ENCODE results near the gene SLC25A14. TPM values are rescaled to one million over a fixed set of nuclear protein-coding genes. Genes with fewer than 3 reads are reported as not detected.

SLC25A14 gene
- total RNA-seq (10 to 100 TPM in 6 of 9 donors, 1 to 10 TPM in 3; 4.8 to 22.9 (median 11.1) TPM), polyA plus RNA-seq (10 to 100 TPM; 17.1 to 29.2 (median 28.9) TPM)
- long read RNA-seq, donor 1, partial matches to known transcripts: 0 of 4 reads
- long read RNA-seq, donor 1, other reads (novel, unspliced or antisense): 0 of 4 reads
- long read RNA-seq, donor 2, partial matches to known transcripts: 0 of 2 reads
- long read RNA-seq, donor 2, other reads (novel, unspliced or antisense): 0 of 2 reads
- long read RNA-seq, donor 3, partial matches to known transcripts: 0 of 2 reads
- long read RNA-seq, donor 3, other reads (novel, unspliced or antisense): 0 of 2 reads
- long read RNA-seq, donor 4, partial matches to known transcripts: 1 of 7 reads
- long read RNA-seq, donor 4, other reads (novel, unspliced or antisense): 3 of 7 reads
- long read RNA-seq, donor 5, partial matches to known transcripts: 0 of 11 reads
- long read RNA-seq, donor 5, other reads (novel, unspliced or antisense): 10 of 11 reads
- long read RNA-seq, donor 6, transcript SLC25A14-213 (10 exons, 1,403 nt): major isoform, 6 of 9 reads
- long read RNA-seq, donor 6, partial matches to known transcripts: 0 of 9 reads
- long read RNA-seq, donor 6, other reads (novel, unspliced or antisense): 0 of 9 reads
- long read RNA-seq, donor 7, partial matches to known transcripts: 0 of 1 reads
- long read RNA-seq, donor 7, other reads (novel, unspliced or antisense): 0 of 1 reads
- long read RNA-seq, donor 8, partial matches to known transcripts: 0 of 4 reads
- long read RNA-seq, donor 8, other reads (novel, unspliced or antisense): 0 of 4 reads
- long read RNA-seq, donor 9, partial matches to known transcripts: 0 of 3 reads
- long read RNA-seq, donor 9, other reads (novel, unspliced or antisense): 0 of 3 reads
- long read RNA-seq, donor 10, partial matches to known transcripts: 0 of 1 reads
- long read RNA-seq, donor 10, other reads (novel, unspliced or antisense): 0 of 1 reads

GRCh38 chrX:130339408-130340222 is at the start of gene SLC25A14:
Gene SLC25A14, plus strand, starts transcription at chrX:130339919. Its CDS starts 360 bp downstream, at chrX:130340279.
- H3K27me3 ChIP-seq: peaks cover 8% of the 10 kb centered on the region
- peak within 1 kb of the TSS in 1 of 5 donors; percentile 44 for H3K27ac ChIP-seq
- peaks cover 0 to 3% of the 10 kb centered on the region in 2 donors for H3K4me1 ChIP-seq (replicated peaks in 1 of 2)
- DNase-seq: peak; percentile 53 to 85 (median 73)
- peak in 1 of 2 donors; percentile 31 for TF ChIP-seq POLR2A (IDR thresholded peaks at IDR 0.05)
- TF ChIP-seq CTCF (IDR thresholded peaks at IDR 0.05): no peak
- H3K36me3 ChIP-seq (replicated peaks in 1 of 2): no peaks in the 10 kb centered on the region
- intact Hi-C loops (cut with DNase I): no loop called here
- no peaks in the 10 kb centered on the region for H3K9me3 ChIP-seq (replicated peaks in 1 of 3)
- 0 to 36% (median 17%) methylated on average over 14 to 55 of the region's 55 CpGs for WGBS, 4 donors
- peak within 1 kb of the TSS; percentile 36 to 70 (median 56) for H3K4me3 ChIP-seq

- H3K27me3 ChIP-seq: peaks cover 8% of the 10 kb centered on the region
- 52 to 78% (median 65%) methylated on average over 3 to 5 of the region's 5 CpGs for WGBS, 4 donors
- intact Hi-C loops (cut with DNase I): no loop called here
- H3K27ac ChIP-seq: no peak overlapping the region
- no peak overlapping the region for H3K4me3 ChIP-seq
- DNase-seq: no peak
- H3K4me1 ChIP-seq (replicated peaks in 1 of 2): no peaks in the 10 kb centered on the region
- H3K9me3 ChIP-seq (replicated peaks in 1 of 3): no peaks in the 10 kb centered on the region
- H3K36me3 ChIP-seq (replicated peaks in 1 of 2): no peaks in the 10 kb centered on the region
- TF ChIP-seq POLR2A (IDR thresholded peaks at IDR 0.05): no peak
These were observed 44.0 kb upstream of the SLC25A14 start for GRCh38 chrX:130295519-130296296.

GRCh38 chrX:130296297-130296678 is 43.4 kb upstream of the SLC25A14 start:
- no peaks in the 10 kb centered on the region for H3K4me1 ChIP-seq (replicated peaks in 1 of 2)
- DNase-seq: no peak
- no peak overlapping the region for H3K27ac ChIP-seq
- intact Hi-C loops (cut with DNase I): no loop called here
- TF ChIP-seq CTCF (IDR thresholded peaks at IDR 0.05) (no peak), POLR2A (IDR thresholded peaks at IDR 0.05) (no peak)
- H3K9me3 ChIP-seq (replicated peaks in 1 of 3): no peaks in the 10 kb centered on the region
- WGBS, 4 donors: 81 to 93% (median 88%) methylated on average over 3 of the region's 3 CpGs; no CpG with 5 or more reads in 1 of the 4 donors
- no peaks in the 10 kb centered on the region for H3K36me3 ChIP-seq (replicated peaks in 1 of 2)
- H3K27me3 ChIP-seq: peaks cover 8% of the 10 kb centered on the region
- no peak overlapping the region for H3K4me3 ChIP-seq

DNA sequence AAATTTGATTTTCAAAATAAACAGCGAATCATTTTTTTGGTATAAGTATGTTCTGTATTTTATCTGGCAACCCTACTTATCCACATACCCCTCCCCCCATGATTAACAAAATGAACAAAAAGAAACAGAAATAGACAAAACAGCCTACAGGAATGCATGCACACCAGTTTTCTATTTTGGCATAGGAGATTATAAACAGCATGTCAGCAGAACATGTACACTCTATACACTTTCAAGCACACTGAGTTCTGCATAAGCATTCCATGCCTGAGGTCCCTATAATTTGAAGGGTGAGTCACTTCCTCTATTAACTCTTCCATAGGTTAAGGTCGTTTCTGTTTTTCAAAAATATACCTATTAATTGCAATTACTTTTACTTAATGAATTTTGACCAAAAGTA is 43.0 kb upstream of the SLC25A14 start:
- Histone ChIP-seq H3K27me3 (peaks cover 8% of the 10 kb centered on the region), H3K36me3 (replicated peaks in 1 of 2) (no peaks in the 10 kb centered on the region), H3K4me1 (replicated peaks in 1 of 2) (no peaks in the 10 kb centered on the region), H3K4me3 (no peak overlapping the region), H3K27ac (no peak overlapping the region), H3K9me3 (replicated peaks in 1 of 3) (no peaks in the 10 kb centered on the region)
- no peak for TF ChIP-seq CTCF (IDR thresholded peaks at IDR 0.05)
- TF ChIP-seq POLR2A (IDR thresholded peaks at IDR 0.05): no peak
- DNase-seq: no peak
- intact Hi-C loops (cut with DNase I): no loop called here
- 34 to 43% (median 38%) methylated on average over 2 of the region's 2 CpGs for WGBS, 4 donors
